Measurements from ENCODE around the gene SYT8.

GRCh38 chr11:1814691-1815090 lies 20.1 kb upstream of the SYT8 start:
- TF ChIP-seq CTCF (IDR thresholded peaks at IDR 0.05; ENCODE audit: borderline replicate concordance, extremely low read depth, low read length, poor library complexity, severe bottlenecking): no peak
- TF ChIP-seq EZH2 (IDR thresholded peaks at IDR 0.05; ENCODE audit: borderline replicate concordance, low read depth, low read length, severe bottlenecking): no peak
